Left colon (tissue), 2 donors: Measurements from ENCODE around the gene CATSPERZ. TPM values are rescaled to one million over a fixed set of nuclear protein-coding genes. Genes with fewer than 3 reads are reported as not detected.

Source experiments
- ATAC-seq: fragments of 200-7000 bp; cut with Tn5 transposase; one replicate; pipeline ENCODE4 v1.9.1; 2020; ENCODE audit warnings: mild to moderate bottlenecking, moderate library complexity
- DNase-seq, 2 donors: peaks; one replicate each; pipeline ENCODE4 v3.0.0-alpha.2; 2020
- intact Hi-C, 2 donors: fragments of 100-400 bp; cut with DNase I in 1 of 2; cut with micrococcal nuclease in 1 of 2; formaldehyde crosslinking; loops; one replicate each; pipeline versions ENCODE4 v1.11.2 to v1.14.0; 2022; cut with DNase I, micrococcal nuclease
- total RNA-seq, 2 donors: library from RNA; stranded (reverse); fragmentation: NEBNext Ultra II Directional; extraction: Animal tissue kit (Norgen Biotek cat#: 25700); gene quantifications; one replicate each; pipeline ENCODE4 v1.2.1, GENCODE V29; 2021
- donor health status: DM: no; HTN: no; CAD: no.
- donor health status: DM: yes; HTN: yes; CAD: no.

CATSPERZ gene
- total RNA-seq, 2 donors from 2014 or later = 0.43 to 0.98 TPM

- ATAC-seq (no peak), DNase-seq (no peak)
- intact Hi-C loops = no loop called here
Observed at GRCh38 chr11:64330888-64331287, 30.7 kb downstream of the CATSPERZ start.

GRCh38 chr11:64331569-64332371 is 31.6 kb downstream of the CATSPERZ start:
- intact Hi-C loops = no loop called here
- ATAC-seq = peak; percentile 61
- DNase-seq = peak; percentile 90 to 93

GRCh38 chr11:64333556-64333955 is 33.4 kb downstream of the CATSPERZ start:
- DNase-seq (no peak), ATAC-seq (no peak)
- intact Hi-C loops = no loop called here

GRCh38 chr11:64334764-64335735 is 34.9 kb downstream of the CATSPERZ start:
- DNase-seq (peak; percentile 63 to 87), ATAC-seq (peak; percentile 73)
- intact Hi-C loops = no loop called here

- intact Hi-C loops = no loop called here
- DNase-seq = no peak
Observed at GRCh38 chr11:64337538-64338249, 37.5 kb downstream of the CATSPERZ start.

GRCh38 chr11:64338716-64339115 is 38.6 kb downstream of the CATSPERZ start:
- no peak for DNase-seq
- intact Hi-C loops = no loop called here
- no peak for ATAC-seq

More at GRCh38 chr11:64337538-64338249, 37.5 kb downstream of the CATSPERZ start:
- ATAC-seq = no peak

GRCh38 chr11:64339286-64339685 is 39.1 kb downstream of the CATSPERZ start:
- DNase-seq (no peak), ATAC-seq (no peak)
- intact Hi-C loops = no loop called here

- intact Hi-C loops = no loop called here
- peak; percentile 28 for ATAC-seq
- DNase-seq = peak; percentile 80 to 84
Observed at GRCh38 chr11:64339754-64340408, 39.7 kb downstream of the CATSPERZ start, which contains the start of gene CCDC88B. CCDC88B (plus strand) TSS chr11:64340204; CDS start chr11:64340267, 63 bp downstream.

GRCh38 chr11:64340671-64341335 is 40.6 kb downstream of the CATSPERZ start:
- no peak for ATAC-seq

GRCh38 chr11:64341429-64341828 is 41.3 kb downstream of the CATSPERZ start:
- no peak for DNase-seq
- no peak for ATAC-seq
- intact Hi-C loops = no loop called here

More at GRCh38 chr11:64340671-64341335, 40.6 kb downstream of the CATSPERZ start:
- DNase-seq = peak; percentile 56 to 82
- intact Hi-C loops = no loop called here

GRCh38 chr11:64341851-64342791 is 42.0 kb downstream of the CATSPERZ start:
- ATAC-seq = peak; percentile 91
- DNase-seq = peak; percentile 93 to 94
- intact Hi-C loops = no loop called here

- DNase-seq = no peak
- intact Hi-C loops = no loop called here
- peak; percentile 40 for ATAC-seq
Observed at GRCh38 chr11:64342869-64343745, 42.9 kb downstream of the CATSPERZ start.

- no peak for ATAC-seq
- DNase-seq = no peak
- intact Hi-C loops = no loop called here
Observed at GRCh38 chr11:64343767-64344559, 43.8 kb downstream of the CATSPERZ start.

GRCh38 chr11:64344787-64345186 is 44.6 kb downstream of the CATSPERZ start:
- DNase-seq (no peak), ATAC-seq (no peak)
- intact Hi-C loops = no loop called here

- ATAC-seq (no peak), DNase-seq (no peak)
- intact Hi-C loops = no loop called here
Observed at GRCh38 chr11:64347193-64347867, 47.2 kb downstream of the CATSPERZ start.
